ENCODE data around the gene OSER1. TPM values are rescaled to one million over a fixed set of nuclear protein-coding genes. Genes with fewer than 3 reads are reported as not detected.

Gene OSER1
- polyA plus RNA-seq = 43.4 TPM
- long read RNA-seq, donor 1, transcript OSER1-201 (4 exons, 1,572 nt) = major isoform, 8 of 8 reads
- long read RNA-seq, donor 1, partial matches to known transcripts = 0 of 8 reads
- long read RNA-seq, donor 1, other reads (novel, unspliced or antisense) = 0 of 8 reads
- long read RNA-seq, donor 2, transcript OSER1-201 (4 exons, 1,572 nt) = major isoform, 18 of 23 reads
- long read RNA-seq, donor 2, partial matches to known transcripts = 5 of 23 reads
- long read RNA-seq, donor 2, other reads (novel, unspliced or antisense) = 0 of 23 reads
- long read RNA-seq, donor 3, transcript OSER1-201 (4 exons, 1,572 nt) = major isoform, 33 of 39 reads
- long read RNA-seq, donor 3, partial matches to known transcripts = 6 of 39 reads
- long read RNA-seq, donor 3, other reads (novel, unspliced or antisense) = 0 of 39 reads
- long read RNA-seq, donor 4, partial matches to known transcripts = 0 of 2 reads
- long read RNA-seq, donor 4, other reads (novel, unspliced or antisense) = 0 of 2 reads
- long read RNA-seq, donor 5, transcript OSER1-201 (4 exons, 1,572 nt) = major isoform, 15 of 21 reads
- long read RNA-seq, donor 5, partial matches to known transcripts = 6 of 21 reads
- long read RNA-seq, donor 5, other reads (novel, unspliced or antisense) = 0 of 21 reads
- long read RNA-seq, donor 6, transcript OSER1-201 (4 exons, 1,572 nt) = major isoform, 14 of 31 reads
- long read RNA-seq, donor 6, partial matches to known transcripts = 17 of 31 reads
- long read RNA-seq, donor 6, other reads (novel, unspliced or antisense) = 0 of 31 reads
- long read RNA-seq, donor 7, transcript OSER1-201 (4 exons, 1,572 nt) = major isoform, 12 of 12 reads
- long read RNA-seq, donor 7, partial matches to known transcripts = 0 of 12 reads
- long read RNA-seq, donor 7, other reads (novel, unspliced or antisense) = 0 of 12 reads
- long read RNA-seq, donor 8, transcript OSER1-201 (4 exons, 1,572 nt) = major isoform, 25 of 30 reads
- long read RNA-seq, donor 8, partial matches to known transcripts = 5 of 30 reads
- long read RNA-seq, donor 8, other reads (novel, unspliced or antisense) = 0 of 30 reads
- long read RNA-seq, donor 9, transcript OSER1-201 (4 exons, 1,572 nt) = major isoform, 18 of 29 reads
- long read RNA-seq, donor 9, partial matches to known transcripts = 11 of 29 reads
- long read RNA-seq, donor 9, other reads (novel, unspliced or antisense) = 0 of 29 reads
- long read RNA-seq, donor 10, transcript OSER1-201 (4 exons, 1,572 nt) = major isoform, 23 of 43 reads
- long read RNA-seq, donor 10, partial matches to known transcripts = 20 of 43 reads
- long read RNA-seq, donor 10, other reads (novel, unspliced or antisense) = 0 of 43 reads
- long read RNA-seq, donor 11, transcript OSER1-201 (4 exons, 1,572 nt) = major isoform, 16 of 16 reads
- long read RNA-seq, donor 11, partial matches to known transcripts = 0 of 16 reads
- long read RNA-seq, donor 11, other reads (novel, unspliced or antisense) = 0 of 16 reads

DNA sequence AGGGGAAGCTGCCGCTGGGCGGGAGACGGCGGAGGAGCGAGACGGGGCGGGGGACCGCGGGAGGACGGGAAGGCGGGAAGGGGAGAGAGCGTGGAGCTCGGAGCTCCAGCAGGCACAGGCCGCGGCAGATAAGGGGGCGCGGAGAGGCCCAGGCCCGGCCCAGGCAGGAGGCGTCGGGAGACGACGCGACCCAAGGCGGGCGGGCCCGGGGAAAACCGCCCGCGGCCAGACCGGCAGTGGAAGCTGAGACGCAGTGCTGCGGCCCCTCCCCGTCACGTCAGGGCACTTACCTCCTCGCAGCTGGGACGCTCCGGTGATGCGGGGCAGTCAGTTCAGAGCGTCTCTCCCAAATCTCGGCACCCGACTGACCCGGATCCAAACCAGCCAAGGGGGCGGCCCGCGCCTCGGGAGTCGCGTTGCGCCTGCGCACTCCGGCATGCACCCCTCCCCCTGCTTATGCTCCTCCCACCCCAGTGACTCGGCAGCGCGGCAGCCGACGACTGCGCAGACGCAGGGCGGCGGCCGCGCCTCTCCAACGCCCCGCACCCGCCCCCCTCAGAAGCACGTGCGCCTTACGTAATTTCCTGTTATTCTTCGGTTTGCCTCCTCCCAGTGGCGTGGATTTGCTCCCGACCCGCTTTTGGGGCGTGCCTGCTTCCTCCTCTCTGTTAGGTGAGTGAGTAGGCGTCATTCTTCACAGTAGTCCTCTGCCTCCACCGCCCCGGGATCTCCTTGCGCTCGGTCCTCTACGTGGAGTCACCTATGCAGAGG, at the start of gene OSER1:
Gene OSER1, minus strand, starts transcription at position 366 of the 771 bp plus-strand sequence. CDS start 3,814 bp downstream, outside the sequence.
- no peaks in the 10 kb centered on the region for H3K9me3 ChIP-seq (ENCODE audit: control insufficient read depth, low read depth, low read length)
- H3K4me1 ChIP-seq (ENCODE audit: control insufficient read depth, insufficient read depth, low read length) = peaks cover 13% of the 10 kb centered on the region
- peak within 1 kb of the TSS; percentile 97 for H3K27ac ChIP-seq (ENCODE audit: low read length)
- peaks cover 4% of the 10 kb centered on the region for H3K36me3 ChIP-seq (ENCODE audit: control insufficient read depth, insufficient read depth, low read length)
- no CpG with 5 or more reads among the region's 79 CpGs for WGBS (ENCODE audit: insufficient coverage, low lambda C conversion rate)
- peak; percentile 98 for DNase-seq
- peak within 1 kb of the TSS; percentile 87 for H3K4me3 ChIP-seq (ENCODE audit: low read length)
- no peaks in the 10 kb centered on the region for H3K27me3 ChIP-seq (ENCODE audit: control insufficient read depth, insufficient read depth, low read length)

DNA sequence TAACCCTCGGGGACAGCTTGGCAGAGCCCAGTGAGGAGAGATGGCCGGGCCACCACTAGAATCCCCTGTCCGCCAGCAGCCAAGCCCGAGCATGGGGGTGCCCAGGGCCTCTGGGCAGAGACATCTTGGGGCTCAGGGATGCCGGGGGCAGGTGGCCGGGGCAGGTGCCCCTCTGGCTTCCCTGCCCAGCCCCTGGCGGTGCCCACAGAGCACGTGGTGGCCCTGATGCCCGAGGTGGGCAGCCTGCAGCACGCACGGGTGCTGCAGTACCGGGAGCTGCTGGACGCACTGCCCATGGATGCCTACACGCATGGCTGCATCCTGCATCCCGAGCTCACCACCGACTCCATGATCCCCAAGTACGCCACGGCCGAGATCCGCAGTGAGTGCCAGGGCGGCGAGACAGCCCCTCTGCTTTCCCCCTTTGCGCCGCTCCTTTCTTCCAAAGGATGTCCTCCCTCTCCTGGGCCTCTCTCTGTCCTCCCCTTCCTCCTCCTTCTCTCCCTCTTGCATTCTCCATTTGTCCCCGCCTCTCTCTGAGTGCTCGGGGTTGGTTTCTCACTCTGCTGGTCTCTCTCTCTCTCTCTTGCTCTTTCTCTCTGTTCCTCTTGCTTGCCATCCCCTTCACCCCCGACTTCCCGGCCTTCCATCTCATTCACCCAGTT, 47.8 kb upstream of the OSER1 start:
- Histone ChIP-seq H3K4me3 (ENCODE audit: low read length) (no peak overlapping the region), H3K36me3 (ENCODE audit: control insufficient read depth, insufficient read depth, low read length) (no peaks in the 10 kb centered on the region), H3K9me3 (ENCODE audit: control insufficient read depth, low read depth, low read length) (no peaks in the 10 kb centered on the region), H3K27ac (ENCODE audit: low read length) (no peak overlapping the region), H3K4me1 (ENCODE audit: control insufficient read depth, insufficient read depth, low read length) (no peaks in the 10 kb centered on the region), H3K27me3 (ENCODE audit: control insufficient read depth, insufficient read depth, low read length) (no peaks in the 10 kb centered on the region)
- DNase-seq = no peak
- 82% methylated on average over 4 of the region's 28 CpGs for WGBS (ENCODE audit: insufficient coverage, low lambda C conversion rate)

DNA sequence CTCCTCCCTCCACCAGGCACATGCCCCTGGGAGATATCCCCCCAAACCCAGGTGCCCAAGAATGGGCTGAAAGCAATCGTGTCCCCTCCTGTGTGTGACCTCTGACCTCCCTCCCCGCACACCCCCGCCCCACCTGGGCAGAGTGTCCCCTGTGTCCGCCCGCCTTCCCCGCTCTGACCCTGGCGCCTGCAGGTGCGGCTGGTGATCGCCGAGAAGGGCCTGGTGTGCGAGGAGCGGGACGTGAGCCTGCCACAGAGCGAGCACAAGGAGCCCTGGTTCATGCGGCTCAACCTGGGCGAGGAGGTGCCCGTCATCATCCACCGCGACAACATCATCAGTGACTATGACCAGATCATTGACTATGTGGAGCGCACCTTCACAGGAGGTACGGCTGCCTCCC, 46.4 kb upstream of the OSER1 start:
- no CpG with 5 or more reads among the region's 21 CpGs for WGBS (ENCODE audit: insufficient coverage, low lambda C conversion rate)
- no peaks in the 10 kb centered on the region for H3K4me1 ChIP-seq (ENCODE audit: control insufficient read depth, insufficient read depth, low read length)
- H3K9me3 ChIP-seq (ENCODE audit: control insufficient read depth, low read depth, low read length) = no peaks in the 10 kb centered on the region
- no peak for DNase-seq
- H3K27me3 ChIP-seq (ENCODE audit: control insufficient read depth, insufficient read depth, low read length) = no peaks in the 10 kb centered on the region
- no peaks in the 10 kb centered on the region for H3K36me3 ChIP-seq (ENCODE audit: control insufficient read depth, insufficient read depth, low read length)
- H3K27ac ChIP-seq (ENCODE audit: low read length) = no peak overlapping the region
- H3K4me3 ChIP-seq (ENCODE audit: low read length) = no peak overlapping the region

DNA sequence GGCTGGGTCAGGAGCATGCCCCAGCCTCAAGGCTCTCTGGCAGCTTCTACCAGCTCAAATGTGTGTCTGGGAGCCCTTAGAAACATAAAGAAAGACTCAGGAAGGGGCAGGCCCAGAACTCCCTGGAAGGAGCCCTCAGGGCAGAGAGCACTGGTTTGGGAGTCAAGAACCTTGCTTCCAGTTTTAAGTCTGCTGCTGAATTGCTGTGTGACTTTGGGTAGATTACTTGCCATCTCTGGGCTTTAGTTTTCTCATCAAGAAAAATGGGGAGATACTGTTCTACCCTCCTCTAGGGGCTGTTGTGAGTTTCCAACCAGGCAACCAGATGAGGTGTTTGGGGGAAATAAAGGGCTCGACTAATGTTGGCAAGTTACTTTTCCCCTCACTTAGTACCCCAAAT, 45.4 kb upstream of the OSER1 start:
- DNase-seq = no peak
- H3K27me3 ChIP-seq (ENCODE audit: control insufficient read depth, insufficient read depth, low read length) = no peaks in the 10 kb centered on the region
- H3K27ac ChIP-seq (ENCODE audit: low read length) = no peak overlapping the region
- no CpG with 5 or more reads among the region's 1 CpG for WGBS (ENCODE audit: insufficient coverage, low lambda C conversion rate)
- H3K9me3 ChIP-seq (ENCODE audit: control insufficient read depth, low read depth, low read length) = no peaks in the 10 kb centered on the region
- no peaks in the 10 kb centered on the region for H3K36me3 ChIP-seq (ENCODE audit: control insufficient read depth, insufficient read depth, low read length)
- no peak overlapping the region for H3K4me3 ChIP-seq (ENCODE audit: low read length)
- no peaks in the 10 kb centered on the region for H3K4me1 ChIP-seq (ENCODE audit: control insufficient read depth, insufficient read depth, low read length)

DNA sequence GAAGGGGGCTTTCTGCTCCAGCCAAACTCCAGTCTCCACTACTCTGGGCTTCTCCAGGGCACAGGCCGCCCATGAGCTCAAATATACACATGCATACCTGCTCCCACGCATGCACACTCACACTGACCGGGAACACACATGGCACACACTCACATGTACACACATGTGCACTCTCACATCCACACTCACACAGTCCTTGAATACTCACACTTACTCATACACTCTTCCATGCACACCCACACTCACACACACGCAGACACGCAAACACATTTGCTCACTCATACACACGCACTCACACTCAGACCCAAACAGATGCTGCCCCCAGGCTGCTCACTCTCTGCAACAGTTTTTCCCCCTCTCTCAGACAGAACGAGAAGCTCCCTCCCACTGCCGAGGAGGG, 43.5 kb upstream of the OSER1 start:
- no peak overlapping the region for H3K4me3 ChIP-seq (ENCODE audit: low read length)
- no peaks in the 10 kb centered on the region for H3K4me1 ChIP-seq (ENCODE audit: control insufficient read depth, insufficient read depth, low read length)
- no peak overlapping the region for H3K27ac ChIP-seq (ENCODE audit: low read length)
- no peaks in the 10 kb centered on the region for H3K36me3 ChIP-seq (ENCODE audit: control insufficient read depth, insufficient read depth, low read length)
- H3K27me3 ChIP-seq (ENCODE audit: control insufficient read depth, insufficient read depth, low read length) = no peaks in the 10 kb centered on the region
- H3K9me3 ChIP-seq (ENCODE audit: control insufficient read depth, low read depth, low read length) = no peaks in the 10 kb centered on the region
- whole genome bisulfite sequencing (ENCODE audit: insufficient coverage, low lambda C conversion rate) = no CpG with 5 or more reads among the region's 8 CpGs
- DNase-seq = no peak

DNA sequence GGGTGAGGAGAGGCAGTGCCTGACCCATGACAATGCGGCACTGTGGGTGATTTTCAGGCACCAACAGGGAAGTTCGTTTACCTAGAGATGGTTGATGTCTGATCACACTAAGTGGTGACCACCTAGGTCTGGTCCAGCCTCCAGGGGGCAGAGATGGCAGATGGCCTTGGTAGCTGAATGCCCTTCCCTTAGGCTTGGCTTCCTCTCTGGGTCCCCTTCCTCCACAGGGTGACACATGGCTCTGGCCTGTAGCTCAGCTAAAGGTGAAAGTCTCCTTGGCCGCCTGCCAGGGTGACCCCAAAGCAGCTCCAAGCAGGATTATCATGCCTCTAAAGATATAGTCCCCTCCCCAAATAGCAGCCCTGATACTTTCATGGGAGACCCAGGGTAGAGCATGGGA, 43.0 kb upstream of the OSER1 start:
- H3K27ac ChIP-seq (ENCODE audit: low read length) = no peak overlapping the region
- WGBS (ENCODE audit: insufficient coverage, low lambda C conversion rate) = no CpG with 5 or more reads among the region's 3 CpGs
- H3K27me3 ChIP-seq (ENCODE audit: control insufficient read depth, insufficient read depth, low read length) = no peaks in the 10 kb centered on the region
- H3K9me3 ChIP-seq (ENCODE audit: control insufficient read depth, low read depth, low read length) = no peaks in the 10 kb centered on the region
- DNase-seq = no peak
- no peaks in the 10 kb centered on the region for H3K4me1 ChIP-seq (ENCODE audit: control insufficient read depth, insufficient read depth, low read length)
- H3K36me3 ChIP-seq (ENCODE audit: control insufficient read depth, insufficient read depth, low read length) = no peaks in the 10 kb centered on the region
- H3K4me3 ChIP-seq (ENCODE audit: low read length) = no peak overlapping the region

DNA sequence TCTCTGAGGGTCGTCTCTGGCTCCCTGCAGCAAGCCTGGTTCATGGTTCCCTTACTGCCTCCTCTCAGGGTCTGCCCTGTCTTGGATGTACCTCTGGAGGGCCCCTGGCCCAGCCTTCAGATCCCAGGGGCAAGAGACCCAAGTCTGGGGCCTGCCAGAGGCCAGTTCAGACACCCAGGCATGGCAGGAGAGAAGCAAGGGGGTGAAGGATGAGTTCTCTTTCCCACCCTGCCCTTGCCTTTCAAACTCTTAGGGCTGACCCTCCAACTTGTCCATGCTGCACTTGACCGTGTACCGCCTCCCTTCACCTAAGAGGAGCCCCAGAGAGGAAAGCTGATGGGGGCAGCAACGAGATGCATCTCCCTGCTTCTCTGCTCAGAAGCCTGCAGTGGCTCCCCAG, 40.7 kb upstream of the OSER1 start:
- no CpG with 5 or more reads among the region's 4 CpGs for WGBS (ENCODE audit: insufficient coverage, low lambda C conversion rate)
- no peak for DNase-seq
- H3K4me3 ChIP-seq (ENCODE audit: low read length) = no peak overlapping the region
- peaks cover 9% of the 10 kb centered on the region for H3K4me1 ChIP-seq (ENCODE audit: control insufficient read depth, insufficient read depth, low read length)
- peaks cover 4% of the 10 kb centered on the region for H3K9me3 ChIP-seq (ENCODE audit: control insufficient read depth, low read depth, low read length)
- no peak overlapping the region for H3K27ac ChIP-seq (ENCODE audit: low read length)
- no peaks in the 10 kb centered on the region for H3K36me3 ChIP-seq (ENCODE audit: control insufficient read depth, insufficient read depth, low read length)
- peaks cover 16% of the 10 kb centered on the region for H3K27me3 ChIP-seq (ENCODE audit: control insufficient read depth, insufficient read depth, low read length)

DNA sequence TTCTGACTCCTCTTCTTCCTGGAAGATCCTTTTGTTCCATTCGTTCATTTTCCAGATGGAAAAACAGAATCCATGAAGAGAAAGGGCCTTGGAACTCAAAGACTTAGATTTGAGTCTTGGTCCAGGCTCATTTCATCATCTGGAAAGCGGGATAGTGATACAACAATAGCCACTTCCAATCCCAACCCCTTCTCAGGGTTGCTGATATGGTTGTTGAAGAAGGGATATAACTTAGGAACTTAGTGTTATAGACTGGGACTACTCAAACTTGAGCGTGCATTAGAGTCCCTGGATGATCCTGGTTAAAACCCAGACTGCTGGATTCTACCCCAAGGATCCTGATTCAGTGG, 37.8 kb upstream of the OSER1 start:
- peaks cover 4% of the 10 kb centered on the region for H3K9me3 ChIP-seq (ENCODE audit: control insufficient read depth, low read depth, low read length)
- no peaks in the 10 kb centered on the region for H3K36me3 ChIP-seq (ENCODE audit: control insufficient read depth, insufficient read depth, low read length)
- DNase-seq = no peak
- H3K27ac ChIP-seq (ENCODE audit: low read length) = no peak overlapping the region
- peaks cover 9% of the 10 kb centered on the region for H3K4me1 ChIP-seq (ENCODE audit: control insufficient read depth, insufficient read depth, low read length)
- no CpG with 5 or more reads among the region's 3 CpGs for WGBS (ENCODE audit: insufficient coverage, low lambda C conversion rate)
- no peak overlapping the region for H3K4me3 ChIP-seq (ENCODE audit: low read length)
- peaks cover 16% of the 10 kb centered on the region for H3K27me3 ChIP-seq (ENCODE audit: control insufficient read depth, insufficient read depth, low read length)

All from large intestine (tissue), 12 donors.